Amniotic epithelial cell (primary cell): ENCODE results near the gene IL4R.

Experiments
- DNase-seq: peaks from one replicate; pipeline ENCODE4 v3.0.0-alpha.2; 2010; ENCODE audit warnings: low read depth

The IL4R gene

GRCh38 chr16:27315333-27316037 is 1.7 kb downstream of the IL4R start:
- DNase-seq, result peak; percentile 95

GRCh38 chr16:27316038-27316680 is 2.4 kb downstream of the IL4R start:
- DNase-seq, result no peak

GRCh38 chr16:27317320-27317719 is 3.5 kb downstream of the IL4R start:
- DNase-seq, result no peak

GRCh38 chr16:27317738-27318391 is 4.1 kb downstream of the IL4R start:
- no peak for DNase-seq

- peak; percentile 86 for DNase-seq
Observed at GRCh38 chr16:27318392-27319256, 4.8 kb downstream of the IL4R start.

GRCh38 chr16:27319257-27319965 is 5.6 kb downstream of the IL4R start:
- no peak for DNase-seq

- no peak for DNase-seq
Observed at GRCh38 chr16:27320261-27321012, 6.7 kb downstream of the IL4R start.

- peak; percentile 74 for DNase-seq
Observed at GRCh38 chr16:27321013-27321915, 7.5 kb downstream of the IL4R start.

- DNase-seq, result no peak
Observed at GRCh38 chr16:27322858-27323780, 9.3 kb downstream of the IL4R start.

- DNase-seq, result no peak
Observed at GRCh38 chr16:27323781-27324561, 10.2 kb downstream of the IL4R start.

- peak; percentile 35 for DNase-seq
Observed at GRCh38 chr16:27324851-27325301, 11.1 kb downstream of the IL4R start.

GRCh38 chr16:27325736-27326135 is 12.0 kb downstream of the IL4R start:
- no peak for DNase-seq

- DNase-seq, result no peak
Observed at GRCh38 chr16:27326251-27326650, 12.5 kb downstream of the IL4R start.

GRCh38 chr16:27326738-27327585 is 13.2 kb downstream of the IL4R start:
- peak; percentile 96 for DNase-seq

GRCh38 chr16:27327586-27327915 is 13.8 kb downstream of the IL4R start:
- no peak for DNase-seq

GRCh38 chr16:27328937-27329336 is 15.2 kb downstream of the IL4R start:
- DNase-seq, result no peak
